ENCODE data around the gene CDC42SE1. TPM values are rescaled to one million over a fixed set of nuclear protein-coding genes. Genes with fewer than 3 reads are reported as not detected.
A peak's percentile ranks its signal among the peaks of the same experiment; 100 is the strongest.

CDC42SE1 gene
- total and polyA plus RNA-seq, 12 donors = 26.1 to 45.6 (median 30.5) TPM

DNA sequence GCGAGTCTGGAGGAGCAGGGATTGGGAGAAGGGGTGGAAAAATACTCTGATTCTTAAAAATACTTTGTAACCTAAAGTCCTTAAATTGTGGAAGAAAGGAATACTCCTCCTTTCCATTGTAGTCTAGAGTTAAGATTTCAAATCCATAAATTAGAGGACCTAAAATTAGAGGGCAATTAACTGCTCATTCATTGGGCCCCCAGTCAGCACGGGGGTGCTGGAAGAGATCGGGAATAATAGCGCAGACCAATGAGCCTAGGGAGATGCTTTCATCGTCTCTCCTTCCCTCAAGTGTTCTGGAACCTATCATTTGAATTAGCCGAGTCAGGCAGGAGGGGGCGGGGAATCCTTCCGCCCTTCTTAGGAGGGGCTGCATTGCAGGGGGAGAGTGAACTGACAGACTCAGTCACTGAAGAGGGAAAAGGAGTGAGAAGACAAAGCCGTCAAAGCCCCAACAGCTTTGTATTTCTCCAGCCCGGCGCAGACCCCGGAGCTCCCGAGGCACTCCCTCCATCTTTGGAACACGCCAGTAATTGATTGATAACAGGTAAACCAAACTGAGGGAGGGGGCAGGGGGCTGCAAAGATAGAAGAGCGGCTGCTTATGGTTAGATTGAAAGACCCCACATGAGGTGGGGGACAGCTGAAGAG lies 710 bp upstream of the CDC42SE1 start, which contains the start of gene MLLT11:
TSS of gene MLLT11 (plus strand) at position 391 of the 650 bp plus-strand sequence. CDS start 6,828 bp downstream, outside the sequence.
- TF ChIP-seq, protein P1, sequence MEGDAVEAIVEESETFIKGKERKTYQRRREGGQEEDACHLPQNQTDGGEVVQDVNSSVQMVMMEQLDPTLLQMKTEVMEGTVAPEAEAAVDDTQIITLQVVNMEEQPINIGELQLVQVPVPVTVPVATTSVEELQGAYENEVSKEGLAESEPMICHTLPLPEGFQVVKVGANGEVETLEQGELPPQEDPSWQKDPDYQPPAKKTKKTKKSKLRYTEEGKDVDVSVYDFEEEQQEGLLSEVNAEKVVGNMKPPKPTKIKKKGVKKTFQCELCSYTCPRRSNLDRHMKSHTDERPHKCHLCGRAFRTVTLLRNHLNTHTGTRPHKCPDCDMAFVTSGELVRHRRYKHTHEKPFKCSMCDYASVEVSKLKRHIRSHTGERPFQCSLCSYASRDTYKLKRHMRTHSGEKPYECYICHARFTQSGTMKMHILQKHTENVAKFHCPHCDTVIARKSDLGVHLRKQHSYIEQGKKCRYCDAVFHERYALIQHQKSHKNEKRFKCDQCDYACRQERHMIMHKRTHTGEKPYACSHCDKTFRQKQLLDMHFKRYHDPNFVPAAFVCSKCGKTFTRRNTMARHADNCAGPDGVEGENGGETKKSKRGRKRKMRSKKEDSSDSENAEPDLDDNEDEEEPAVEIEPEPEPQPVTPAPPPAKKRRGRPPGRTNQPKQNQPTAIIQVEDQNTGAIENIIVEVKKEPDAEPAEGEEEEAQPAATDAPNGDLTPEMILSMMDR (IDR thresholded peaks at IDR 0.05) = no peak
- 1 to 4% methylated on average over 15 of the region's 15 CpGs for WGBS, 2 donors
- DNase-seq = peak; percentile 27 to 68
- intact Hi-C loops (cut with DNase I) = loop anchor here in 2 of 10 donors (1.0 to 5.0 kb wide), 2 partner anchors 10 to 53 kb away; partner anchors contain the start of genes GABPB2 (in 1 of the 2), MINDY1 (in 1 of the 2) and PRUNE1 (in 1 of the 2)
- H3K4me1 ChIP-seq = peaks cover 16 to 61% (median 39%) of the 10 kb centered on the region in 9 donors
- H3K27me3 ChIP-seq = no peaks in the 10 kb centered on the region
- H3K9me3 ChIP-seq = no peaks in the 10 kb centered on the region
- ATAC-seq = peak; percentile 39 to 72 (median 60)
- peak within 1 kb of the TSS; percentile 47 to 93 (median 79) for H3K4me3 ChIP-seq
- H3K36me3 ChIP-seq = peaks cover 0 to 23% (median 6%) of the 10 kb centered on the region in 9 donors
- peak within 1 kb of the TSS; percentile 80 to 100 (median 97) for H3K27ac ChIP-seq

DNA sequence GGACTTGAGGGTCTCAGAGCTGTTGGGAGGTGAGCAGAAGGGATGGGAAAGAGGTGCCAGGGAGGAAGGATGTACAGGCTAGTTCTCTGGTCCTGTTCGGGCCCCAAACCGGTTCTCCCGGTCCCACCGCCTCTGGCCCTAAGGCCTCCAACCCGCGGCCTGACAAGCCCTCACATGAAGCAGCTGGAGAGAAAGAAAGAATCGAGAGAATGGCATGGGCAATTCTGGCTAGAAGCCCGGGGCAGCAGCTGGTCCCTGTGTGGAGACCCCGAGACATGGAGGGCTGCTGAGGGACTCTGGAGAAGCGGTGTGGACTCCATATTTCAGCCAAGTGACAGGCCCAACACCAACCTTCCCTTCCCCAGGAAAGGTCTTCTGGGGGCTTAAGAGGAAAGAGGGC lies 730 bp downstream of the CDC42SE1 start:
- TF ChIP-seq, protein P1 (IDR thresholded peaks at IDR 0.05) = no peak
- intact Hi-C loops (cut with DNase I) = loop anchor here in 2 of 10 donors (5.0 to 10.0 kb wide), 2 partner anchors 36 to 54 kb away; partner anchors contain the start of genes MINDY1 (in 1 of the 2) and PRUNE1 (in 1 of the 2)
- 0 to 1% methylated on average over 10 of the region's 10 CpGs for whole genome bisulfite sequencing, 2 donors
- DNase-seq (peak in 1 of 2 donors; percentile 21), ATAC-seq (peak in 5 of 8 donors; percentile 0 to 2 (median 2))
- Histone ChIP-seq H3K27ac (peak overlapping the region; percentile 80 to 100 (median 97)), H3K4me3 (peak overlapping the region; percentile 47 to 93 (median 79)), H3K27me3 (no peaks in the 10 kb centered on the region), H3K4me1 (peaks cover 16 to 67% (median 39%) of the 10 kb centered on the region in 9 donors), H3K36me3 (peaks cover 0 to 38% (median 17%) of the 10 kb centered on the region in 9 donors), H3K9me3 (no peaks in the 10 kb centered on the region)

DNA sequence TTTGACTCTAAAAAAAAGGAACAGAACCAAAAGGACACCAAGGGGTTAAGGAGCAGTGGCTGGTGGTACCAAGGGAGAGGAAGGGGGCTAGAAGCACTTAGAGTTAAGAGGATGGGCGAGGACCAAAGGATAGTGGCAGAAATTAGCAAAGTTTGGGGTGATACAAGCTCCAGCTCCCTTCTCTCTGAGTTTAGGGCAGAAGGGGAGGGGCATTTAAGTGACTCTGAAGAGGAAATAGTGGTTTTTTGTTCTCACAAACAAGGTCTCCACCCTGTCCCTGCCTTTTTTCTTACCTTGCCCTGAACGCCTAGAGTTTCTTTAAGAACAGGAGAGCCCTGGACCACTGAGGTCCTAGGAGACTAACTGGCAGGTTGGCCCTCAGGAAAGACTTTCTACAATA lies 3.3 kb downstream of the CDC42SE1 start:
- TF ChIP-seq, protein P1 (IDR thresholded peaks at IDR 0.05) = no peak
- Histone ChIP-seq H3K4me1 (peaks cover 16 to 58% (median 41%) of the 10 kb centered on the region in 9 donors), H3K36me3 (peaks cover 0 to 63% (median 39%) of the 10 kb centered on the region in 9 donors), H3K27me3 (no peaks in the 10 kb centered on the region), H3K9me3 (no peaks in the 10 kb centered on the region), H3K4me3 (peak overlapping the region in 3 of 10 donors; percentile 81 to 91 (median 88)), H3K27ac (peak overlapping the region in 8 of 10 donors; percentile 14 to 100 (median 96))
- no peak for DNase-seq
- whole genome bisulfite sequencing, 2 donors = 51 to 67% methylated on average over 2 of the region's 2 CpGs
- intact Hi-C loops (cut with DNase I) = loop anchor here in 2 of 10 donors (5.0 to 10.0 kb wide), 2 partner anchors 34 to 51 kb away; partner anchors contain the start of genes MINDY1 (in 1 of the 2) and PRUNE1 (in 1 of the 2)
- no peak for ATAC-seq

DNA sequence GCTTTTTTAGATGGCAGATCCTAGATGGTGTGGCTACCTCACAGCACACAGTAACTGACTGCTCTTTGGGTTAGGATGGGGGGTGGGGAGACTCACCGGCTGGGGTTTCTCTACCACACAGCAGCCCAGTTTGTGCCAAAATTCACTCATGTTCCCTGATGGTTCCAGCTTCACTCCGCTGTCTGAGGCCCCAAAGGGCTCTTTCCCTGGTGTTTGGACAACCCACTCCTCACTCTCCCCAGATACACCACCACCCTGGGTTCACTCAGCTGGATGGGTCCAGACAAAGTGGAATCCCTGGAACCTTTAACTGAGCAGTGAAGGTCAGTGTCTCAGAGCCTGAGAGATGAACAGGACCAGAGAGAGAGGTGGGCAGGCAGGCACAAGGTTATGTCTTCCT lies 3.8 kb downstream of the CDC42SE1 start:
- intact Hi-C loops (cut with DNase I) = loop anchor here in 2 of 10 donors (5.0 to 10.0 kb wide), 2 partner anchors 33 to 51 kb away; partner anchors contain the start of genes MINDY1 (in 1 of the 2) and PRUNE1 (in 1 of the 2)
- Histone ChIP-seq H3K4me1 (peaks cover 16 to 55% (median 44%) of the 10 kb centered on the region in 9 donors), H3K9me3 (no peaks in the 10 kb centered on the region), H3K27me3 (no peaks in the 10 kb centered on the region), H3K36me3 (peaks cover 0 to 69% (median 39%) of the 10 kb centered on the region in 9 donors), H3K4me3 (peak overlapping the region in 1 of 10 donors; percentile 81), H3K27ac (peak overlapping the region in 7 of 10 donors; percentile 4 to 100 (median 53))
- TF ChIP-seq, protein P1 (IDR thresholded peaks at IDR 0.05) = no peak
- ATAC-seq = no peak
- no peak for DNase-seq
- 41 to 44% methylated on average over 2 of the region's 2 CpGs for WGBS, 2 donors
